Gastroesophageal sphincter (tissue), 4 donors: ENCODE results near the gene GPC1. TPM values are rescaled to one million over a fixed set of nuclear protein-coding genes. Genes with fewer than 3 reads are reported as not detected.

Experiments used
- ATAC-seq: fragments of 150-250 bp; one replicate; pipeline ENCODE4 v1.9.1; 2016; ENCODE audit warnings: mild to moderate bottlenecking, moderate library complexity
- H3K27ac ChIP-seq, 4 donors: fragments of 200-600 bp; sonication (generic) in 3 of 4; 1 replicate in 3 of 4; 2 replicates in 1 of 4; pipeline ENCODE4 v1.5.1; 2016 to 2019
- H3K27me3 ChIP-seq: fragments of 200-600 bp; sonication (generic); one replicate; pipeline ENCODE4 v1.5.1; 2019
- H3K36me3 ChIP-seq, 2 donors: fragments of 200-600 bp; sonication (generic); one replicate each; pipeline ENCODE4 v1.5.1; 2019; ENCODE audit warnings: control low read depth in 1 of 2
- H3K4me1 ChIP-seq, 3 donors: fragments of 200-600 bp; sonication (generic); 1 replicate in 2 of 3; 2 replicates in 1 of 3; pipeline ENCODE4 v1.5.1; 2016 to 2019; ENCODE audit warnings: control low read depth in 2 of 3
- H3K4me3 ChIP-seq, 2 donors: fragments of 200-600 bp; sonication (generic); one replicate each; pipeline ENCODE4 v1.5.1; 2019; ENCODE audit warnings: mild to moderate bottlenecking in 1 of 2, moderate library complexity in 1 of 2
- H3K9me3 ChIP-seq, 3 donors: fragments of 200-600 bp; sonication (generic); one replicate each; pipeline ENCODE4 v1.5.1; 2017 to 2019; ENCODE audit warnings: control low read depth in 2 of 3
- CTCF ChIP-seq, 4 experiments: fragments of 200-600 bp in 2 of 4; fragments of 450-650 bp in 2 of 4; sonication (generic) in 1 of 4; IDR thresholded peaks; one replicate each; pipeline ENCODE4 v1.5.1; 2017 to 2019; ENCODE audit warnings: antibody characterized with exemption in 4 of 4, mild to moderate bottlenecking in 2 of 4, moderate library complexity in 2 of 4
- EP300 ChIP-seq: sonication (generic); formaldehyde crosslinking; IDR thresholded peaks from one replicate; pipeline ENCODE4 v1.6.1; 2017; ENCODE audit warnings: antibody characterized with exemption, mild to moderate bottlenecking
- POLR2A ChIP-seq, 2 donors: fragments of 450-650 bp; IDR thresholded peaks; one replicate each; pipeline ENCODE4 v1.6.1; 2017; ENCODE audit warnings: antibody characterized with exemption in 2 of 2, mild to moderate bottlenecking in 2 of 2, moderate library complexity in 1 of 2
- POLR2AphosphoS5 ChIP-seq: sonication (generic); formaldehyde crosslinking; IDR thresholded peaks from one replicate; pipeline ENCODE4 v1.6.1; 2017; ENCODE audit warnings: antibody characterized with exemption
- WGBS, 2 donors: methylation state at CpG; one replicate each; pipeline ENCODE4 v1.1.5; 2018; ENCODE audit warnings: low coverage in 1 of 2; 5-methylcytosine and 5-hydroxymethylcytosine counted together
- total RNA-seq, 4 donors: library from RNA; depleted of rRNA; stranded (reverse); fragments of >200 nt; gene quantifications; one replicate each; pipeline ENCODE4 v1.1.0, GENCODE V29; 2016

Gene GPC1
- total RNA-seq, 4 donors from 2014 or later, result 22.5 to 73.9 (median 43.3) TPM

DNA sequence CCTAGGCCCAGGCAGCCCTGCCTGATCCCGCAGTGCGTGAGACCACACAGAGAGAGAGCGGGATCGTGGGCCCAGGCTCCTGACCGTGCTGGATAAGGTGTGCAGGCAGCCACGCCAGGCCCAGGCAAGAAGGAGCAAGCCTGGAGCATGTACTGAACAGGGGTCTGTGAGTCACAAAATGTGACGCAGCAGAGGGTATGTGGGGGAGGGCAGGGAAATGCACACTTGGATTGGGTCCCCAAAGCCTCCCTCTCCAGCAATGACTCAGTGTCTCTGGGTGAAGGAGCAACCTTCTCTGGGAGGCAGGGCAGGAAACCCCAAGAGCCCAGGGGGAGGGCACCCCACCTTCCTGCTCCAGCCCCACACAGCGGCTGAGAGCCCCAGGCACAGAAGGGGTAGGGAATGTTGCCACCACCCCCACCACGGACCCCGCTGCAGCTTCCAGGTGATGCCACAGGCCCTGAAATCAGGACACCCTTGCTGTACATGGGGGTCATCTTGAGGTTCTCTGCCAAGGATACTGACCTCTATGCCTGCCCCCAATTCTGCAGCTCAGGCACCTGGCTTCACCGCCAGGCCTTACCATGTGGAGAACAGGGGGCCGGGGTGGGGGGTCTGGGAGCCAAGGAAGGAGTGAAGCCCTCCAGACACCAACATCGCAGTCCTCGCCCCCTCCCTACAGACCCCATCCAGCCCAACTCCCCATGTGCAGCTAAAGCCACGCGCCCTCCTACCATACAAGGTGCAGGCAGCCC, 1.3 kb upstream of the GPC1 start:
- Histone ChIP-seq H3K36me3 (no peaks in the 10 kb centered on the region), H3K27me3 (peaks cover 22% of the 10 kb centered on the region), H3K4me1 (peaks cover 0 to 50% (median 22%) of the 10 kb centered on the region in 3 donors), H3K9me3 (no peaks in the 10 kb centered on the region), H3K27ac (peak overlapping the region; percentile 11 to 97 (median 94)), H3K4me3 (peak overlapping the region in 1 of 2 donors; percentile 88)
- no peak for TF ChIP-seq POLR2A (IDR thresholded peaks at IDR 0.05)
- TF ChIP-seq EP300, result no peak
- TF ChIP-seq POLR2AphosphoS5, result peak; percentile 62
- TF ChIP-seq CTCF (IDR thresholded peaks at IDR 0.05), result no peak
- no peak for ATAC-seq
- WGBS, 2 donors, result 65 to 70% methylated on average over 3 to 6 of the region's 16 CpGs

- no peaks in the 10 kb centered on the region for H3K9me3 ChIP-seq
- peak overlapping the region; percentile 65 to 88 for H3K4me3 ChIP-seq
- TF ChIP-seq EP300, result no peak
- no peak for TF ChIP-seq CTCF (IDR thresholded peaks at IDR 0.05)
- TF ChIP-seq POLR2A (IDR thresholded peaks at IDR 0.05), result peak in 1 of 2 donors; percentile 40
- peak; percentile 79 for TF ChIP-seq POLR2AphosphoS5
- H3K27ac ChIP-seq, result peak overlapping the region; percentile 11 to 97 (median 94)
- WGBS, 2 donors, result 6% methylated on average over 5 of the region's 71 CpGs; no CpG with 5 or more reads in 1 of the 2 donors
- H3K4me1 ChIP-seq, result peaks cover 0 to 52% (median 22%) of the 10 kb centered on the region in 3 donors
- no peaks in the 10 kb centered on the region for H3K36me3 ChIP-seq
- H3K27me3 ChIP-seq, result peaks cover 22% of the 10 kb centered on the region
- ATAC-seq, result peak; percentile 92
These were observed 571 bp upstream of the GPC1 start for GRCh38 chr2:240434728-240435456.

GRCh38 chr2:240435948-240436682, 652 bp downstream of the GPC1 start:
- no CpG with 5 or more reads among the region's 88 CpGs for WGBS, 2 donors
- Histone ChIP-seq H3K27ac (peak overlapping the region; percentile 76 to 97 (median 94)), H3K4me3 (peak overlapping the region; percentile 65 to 88), H3K36me3 (peaks cover 0 to 4% of the 10 kb centered on the region in 2 donors), H3K9me3 (no peaks in the 10 kb centered on the region), H3K27me3 (peaks cover 22% of the 10 kb centered on the region), H3K4me1 (peaks cover 0 to 61% (median 22%) of the 10 kb centered on the region in 3 donors)
- TF ChIP-seq POLR2A (IDR thresholded peaks at IDR 0.05), result peak in 1 of 2 donors; percentile 14
- no peak for TF ChIP-seq EP300
- TF ChIP-seq POLR2AphosphoS5, result no peak
- TF ChIP-seq CTCF (IDR thresholded peaks at IDR 0.05), result no peak
- ATAC-seq, result peak; percentile 1

DNA sequence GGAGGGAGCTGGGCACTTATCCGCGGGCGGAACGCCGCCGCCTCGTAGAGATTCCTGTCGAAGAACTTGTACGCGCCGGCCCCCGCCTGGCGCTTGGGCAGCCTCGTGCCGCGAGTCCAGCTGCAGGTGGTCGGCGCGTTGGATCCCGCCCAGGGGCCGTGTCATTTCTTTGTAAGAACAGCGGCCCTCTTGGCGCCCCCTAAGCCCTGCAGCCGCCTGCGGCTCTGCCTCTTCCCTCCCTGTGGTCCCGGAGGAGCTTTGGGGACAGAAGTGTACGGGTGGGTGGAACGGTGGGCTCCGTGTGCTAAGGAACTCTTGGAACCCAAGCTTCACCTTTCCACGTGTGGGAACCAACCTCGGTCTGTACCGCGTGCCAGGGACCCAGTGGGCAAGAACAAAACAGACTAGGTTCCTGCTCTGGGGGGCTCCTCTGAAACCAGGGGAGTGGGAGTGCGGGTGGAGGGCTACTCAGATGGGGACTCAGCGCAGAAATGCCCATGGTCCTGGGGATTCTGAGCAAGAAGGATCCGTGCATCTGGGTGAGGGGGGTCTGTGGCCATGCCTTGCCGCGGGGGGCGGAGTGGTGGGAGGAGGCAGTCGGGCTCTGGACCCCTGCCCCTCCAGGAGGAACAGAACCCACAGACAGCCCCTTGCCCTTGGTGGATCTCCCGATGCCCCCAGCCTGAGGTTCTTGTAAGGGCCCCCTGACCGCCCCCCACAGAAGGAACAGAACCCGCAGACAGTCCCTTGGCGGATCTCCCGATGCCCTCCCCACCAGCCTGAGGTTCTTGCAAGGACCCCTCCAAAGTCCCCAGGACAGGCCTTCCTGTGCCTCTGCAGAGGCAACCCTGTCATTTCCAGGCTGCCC, 1.5 kb downstream of the GPC1 start:
- Histone ChIP-seq H3K27ac (peak overlapping the region in 3 of 4 donors; percentile 90 to 97 (median 97)), H3K4me1 (peaks cover 0 to 69% (median 22%) of the 10 kb centered on the region in 3 donors), H3K9me3 (no peaks in the 10 kb centered on the region), H3K4me3 (peak overlapping the region; percentile 65 to 88), H3K36me3 (peaks cover 0 to 8% of the 10 kb centered on the region in 2 donors), H3K27me3 (peaks cover 22% of the 10 kb centered on the region)
- TF ChIP-seq POLR2A (IDR thresholded peaks at IDR 0.05), result no peak
- no peak for TF ChIP-seq EP300
- no peak for TF ChIP-seq POLR2AphosphoS5
- TF ChIP-seq CTCF (IDR thresholded peaks at IDR 0.05), result no peak
- WGBS, 2 donors, result 0% methylated on average over 12 of the region's 45 CpGs; no CpG with 5 or more reads in 1 of the 2 donors
- ATAC-seq, result no peak
